Measurements from ENCODE around the gene DNA2.
A peak's percentile ranks its signal among the peaks of the same experiment; 100 is the strongest.
"Not testable (repeated sequence)": the region's sequence is repeated elsewhere in the genome, so short reads cannot be mapped to it uniquely, and the experiment has no call there.

Gene DNA2, protein sequence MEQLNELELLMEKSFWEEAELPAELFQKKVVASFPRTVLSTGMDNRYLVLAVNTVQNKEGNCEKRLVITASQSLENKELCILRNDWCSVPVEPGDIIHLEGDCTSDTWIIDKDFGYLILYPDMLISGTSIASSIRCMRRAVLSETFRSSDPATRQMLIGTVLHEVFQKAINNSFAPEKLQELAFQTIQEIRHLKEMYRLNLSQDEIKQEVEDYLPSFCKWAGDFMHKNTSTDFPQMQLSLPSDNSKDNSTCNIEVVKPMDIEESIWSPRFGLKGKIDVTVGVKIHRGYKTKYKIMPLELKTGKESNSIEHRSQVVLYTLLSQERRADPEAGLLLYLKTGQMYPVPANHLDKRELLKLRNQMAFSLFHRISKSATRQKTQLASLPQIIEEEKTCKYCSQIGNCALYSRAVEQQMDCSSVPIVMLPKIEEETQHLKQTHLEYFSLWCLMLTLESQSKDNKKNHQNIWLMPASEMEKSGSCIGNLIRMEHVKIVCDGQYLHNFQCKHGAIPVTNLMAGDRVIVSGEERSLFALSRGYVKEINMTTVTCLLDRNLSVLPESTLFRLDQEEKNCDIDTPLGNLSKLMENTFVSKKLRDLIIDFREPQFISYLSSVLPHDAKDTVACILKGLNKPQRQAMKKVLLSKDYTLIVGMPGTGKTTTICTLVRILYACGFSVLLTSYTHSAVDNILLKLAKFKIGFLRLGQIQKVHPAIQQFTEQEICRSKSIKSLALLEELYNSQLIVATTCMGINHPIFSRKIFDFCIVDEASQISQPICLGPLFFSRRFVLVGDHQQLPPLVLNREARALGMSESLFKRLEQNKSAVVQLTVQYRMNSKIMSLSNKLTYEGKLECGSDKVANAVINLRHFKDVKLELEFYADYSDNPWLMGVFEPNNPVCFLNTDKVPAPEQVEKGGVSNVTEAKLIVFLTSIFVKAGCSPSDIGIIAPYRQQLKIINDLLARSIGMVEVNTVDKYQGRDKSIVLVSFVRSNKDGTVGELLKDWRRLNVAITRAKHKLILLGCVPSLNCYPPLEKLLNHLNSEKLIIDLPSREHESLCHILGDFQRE

DNA sequence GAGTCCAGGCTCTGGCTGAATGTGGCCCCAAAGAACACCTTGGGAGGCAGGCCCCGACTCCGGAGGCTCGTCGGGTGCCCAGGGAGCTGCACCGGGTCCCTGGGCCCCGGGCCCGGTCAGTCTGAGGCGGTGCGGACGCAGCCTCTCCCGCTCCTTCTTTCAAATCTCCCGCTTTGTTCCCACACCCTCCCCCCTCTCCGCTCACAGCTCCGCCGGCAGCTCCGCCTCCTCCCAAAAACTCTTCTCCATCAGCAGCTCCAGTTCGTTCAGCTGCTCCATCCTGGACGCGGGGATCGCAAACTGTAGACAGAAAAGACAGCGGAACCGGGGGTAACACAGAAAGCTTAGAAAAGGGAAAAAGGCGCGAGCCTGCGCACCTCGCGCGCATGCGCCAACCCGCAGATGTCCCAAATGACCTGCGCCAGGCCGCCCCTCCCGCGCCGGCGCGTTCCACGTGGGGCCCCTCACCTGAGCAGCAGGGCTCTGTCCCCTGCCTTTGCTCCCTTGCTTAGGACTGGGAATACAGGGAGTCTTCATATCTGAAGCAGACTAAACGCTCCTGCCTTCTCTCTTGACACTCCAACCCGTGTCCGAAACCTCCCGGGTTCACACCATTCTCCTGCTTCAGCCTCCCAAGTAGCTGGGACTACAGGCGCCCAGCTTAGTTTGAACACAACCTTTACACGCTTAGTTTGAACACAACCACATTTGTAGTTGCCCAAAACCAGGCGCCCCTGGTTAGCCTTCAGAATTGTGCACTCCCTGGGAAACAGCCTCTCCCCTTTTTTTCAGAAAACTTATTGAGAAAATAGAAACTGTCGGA is at the start of gene DNA2:
DNA2 (minus strand) TSS at position 388 of the 823 bp plus-strand sequence; CDS start at position 279, 109 bp downstream.
- peak; percentile 88 for DNase-seq

GRCh38 chr10:68518609-68519008 is 46.8 kb upstream of the DNA2 start:
- DNase-seq: not testable (repeated sequence)

DNA sequence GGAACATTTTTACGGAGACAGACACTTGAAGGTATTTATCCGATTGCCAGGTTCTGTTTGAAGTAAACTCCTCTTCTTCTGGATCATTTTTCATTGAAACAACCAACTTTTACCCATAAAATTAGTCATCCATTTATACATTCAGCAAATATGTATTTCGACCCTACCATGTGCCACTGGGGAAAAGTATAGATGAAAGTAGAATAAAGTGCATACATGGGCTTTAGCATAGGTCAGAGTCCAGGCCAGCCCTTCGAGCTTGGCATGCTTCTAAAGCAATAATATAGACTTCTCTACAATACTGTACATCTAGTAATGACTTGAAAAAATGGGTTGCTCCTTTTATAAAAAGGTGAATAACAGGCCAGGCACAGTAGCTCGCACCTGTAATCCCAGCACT is 45.4 kb upstream of the DNA2 start:
- DNase-seq: no peak

DNA sequence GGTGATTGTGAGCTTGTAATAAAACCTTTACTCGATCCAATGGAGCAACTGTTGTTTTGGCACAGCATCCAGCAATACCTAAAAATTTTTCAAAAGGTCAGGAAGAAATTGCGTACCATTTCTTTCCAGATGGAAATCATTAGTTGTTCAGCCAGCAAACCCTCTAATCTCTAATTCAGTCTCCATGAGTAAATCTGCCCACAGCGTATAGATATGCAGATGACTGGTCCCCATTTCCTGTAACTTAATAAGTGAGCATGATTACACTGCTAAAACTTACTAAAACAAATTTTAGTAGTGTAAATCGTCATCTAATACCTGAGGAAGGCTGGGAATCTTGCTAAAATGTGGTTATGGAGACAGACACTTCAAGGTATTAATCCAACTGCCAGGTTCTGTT is 45.0 kb upstream of the DNA2 start:
- no peak for DNase-seq

- not testable (repeated sequence) for DNase-seq
Observed at GRCh38 chr10:68516216-68516615, 44.4 kb upstream of the DNA2 start.

DNA sequence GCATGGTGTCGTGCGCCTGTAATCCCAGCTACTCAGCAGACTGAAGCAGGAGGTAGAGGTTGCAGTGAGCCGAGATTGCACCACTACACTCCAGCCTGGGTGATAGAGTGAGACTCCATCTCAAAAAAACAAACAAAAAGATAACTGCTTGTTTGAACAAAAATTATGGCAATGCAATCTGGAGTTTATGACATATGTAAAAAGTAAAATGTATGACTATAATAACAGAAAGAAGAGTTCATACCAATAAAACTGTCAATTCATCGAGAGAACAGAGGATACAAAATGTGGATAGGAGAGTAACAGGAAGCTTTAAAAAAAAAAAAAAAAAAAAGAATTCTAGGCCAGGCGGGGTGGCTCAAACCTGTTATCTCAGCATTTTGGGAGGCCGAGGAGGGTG is 36.3 kb upstream of the DNA2 start:
- DNase-seq: no peak

DNA sequence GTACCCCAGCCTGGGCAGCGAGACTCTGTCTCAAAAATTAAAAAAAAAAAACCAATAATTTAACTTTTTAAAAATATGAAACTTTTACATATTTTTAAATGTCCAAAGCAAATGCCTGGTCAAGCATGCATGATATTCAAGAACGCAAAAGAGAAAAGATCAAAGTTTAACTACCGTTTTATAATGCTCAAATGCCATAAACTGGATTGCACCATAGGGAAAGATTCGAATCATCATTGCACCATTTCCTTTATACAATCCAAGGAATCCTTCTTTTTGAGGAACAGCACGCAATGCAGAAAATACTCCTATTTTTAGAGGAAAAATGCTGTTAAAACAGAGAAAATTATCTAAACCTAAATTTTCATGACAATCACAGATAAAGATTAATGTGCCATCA is 34.6 kb upstream of the DNA2 start:
- no peak for DNase-seq

- DNase-seq: no peak
Observed at GRCh38 chr10:68502846-68503245, 31.1 kb upstream of the DNA2 start.

DNA sequence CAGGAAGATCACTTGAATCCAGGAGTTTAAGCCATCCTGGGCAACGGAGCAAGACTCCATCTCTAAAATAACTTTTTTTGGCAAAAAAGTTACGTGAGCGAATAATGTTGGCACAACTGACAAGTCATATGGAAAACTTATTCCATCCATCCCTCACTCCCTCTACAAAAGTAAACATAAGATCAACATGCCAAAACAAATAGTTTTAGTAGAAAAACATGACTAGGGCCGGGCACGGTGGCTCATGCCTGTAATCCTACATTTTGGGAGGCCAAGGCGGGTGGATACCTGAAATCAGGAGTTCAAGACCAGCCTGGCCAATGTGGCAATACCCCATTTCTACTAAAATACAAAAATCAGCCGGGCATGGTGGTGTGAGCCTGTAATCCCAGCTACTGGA is 29.9 kb upstream of the DNA2 start:
- DNase-seq: no peak

GRCh38 chr10:68499544-68499943 is 27.8 kb upstream of the DNA2 start:
- no peak for DNase-seq

GRCh38 chr10:68496072-68496471 is 24.3 kb upstream of the DNA2 start:
- no peak for DNase-seq

DNA sequence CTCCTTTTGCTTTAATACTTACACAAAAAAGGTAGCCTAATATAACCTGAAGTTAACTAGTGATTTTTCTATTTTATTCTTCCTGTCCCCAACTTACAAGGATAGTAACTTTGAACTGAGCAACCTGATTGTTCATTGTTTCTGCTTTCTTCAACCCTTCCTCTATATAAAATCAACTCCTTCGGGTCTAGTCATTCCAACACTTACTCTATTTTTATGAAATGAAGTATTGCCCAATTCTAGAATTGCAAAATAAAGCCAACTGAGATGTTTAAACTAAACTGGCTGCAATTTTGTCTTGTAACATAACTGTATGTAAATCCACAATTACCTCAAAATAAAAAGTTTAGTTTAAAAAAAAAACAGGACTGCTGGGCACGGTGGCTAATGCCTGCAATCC is 20.3 kb upstream of the DNA2 start:
- DNase-seq: no peak

GRCh38 chr10:68489919-68490318 is 18.1 kb upstream of the DNA2 start:
- no peak for DNase-seq

DNA sequence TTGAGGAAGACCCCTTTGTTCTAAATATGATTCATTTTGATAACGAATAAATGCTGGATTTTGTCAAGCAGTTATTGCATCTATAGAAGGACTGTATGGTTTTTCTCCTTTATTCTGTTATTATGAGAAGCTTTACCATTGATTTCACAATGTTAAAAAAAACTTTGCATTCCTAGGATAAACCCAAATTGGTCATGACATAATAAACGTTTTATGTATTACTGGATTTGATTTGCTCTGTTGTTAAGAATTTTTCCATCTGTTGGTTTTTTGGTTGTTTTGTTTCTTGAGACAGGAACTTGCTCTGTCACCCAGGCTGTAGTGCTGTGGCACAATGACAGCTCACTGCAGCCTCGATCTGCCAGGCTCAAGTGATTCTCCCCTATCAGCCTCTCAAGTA is 2.2 kb upstream of the DNA2 start:
- no peak for DNase-seq

GRCh38 chr10:68471063-68471585 is 649 bp downstream of the DNA2 start:
- no peak for DNase-seq

- no peak for DNase-seq
Observed at GRCh38 chr10:68470300-68470699, 1.5 kb downstream of the DNA2 start.

- DNase-seq: no peak
Observed at GRCh38 chr10:68469838-68470237, 1.9 kb downstream of the DNA2 start.

- not testable (repeated sequence) for DNase-seq
Observed at GRCh38 chr10:68464729-68465128, 7.0 kb downstream of the DNA2 start.

- no peak for DNase-seq
Observed at GRCh38 chr10:68463365-68464093, 8.2 kb downstream of the DNA2 start.

DNA sequence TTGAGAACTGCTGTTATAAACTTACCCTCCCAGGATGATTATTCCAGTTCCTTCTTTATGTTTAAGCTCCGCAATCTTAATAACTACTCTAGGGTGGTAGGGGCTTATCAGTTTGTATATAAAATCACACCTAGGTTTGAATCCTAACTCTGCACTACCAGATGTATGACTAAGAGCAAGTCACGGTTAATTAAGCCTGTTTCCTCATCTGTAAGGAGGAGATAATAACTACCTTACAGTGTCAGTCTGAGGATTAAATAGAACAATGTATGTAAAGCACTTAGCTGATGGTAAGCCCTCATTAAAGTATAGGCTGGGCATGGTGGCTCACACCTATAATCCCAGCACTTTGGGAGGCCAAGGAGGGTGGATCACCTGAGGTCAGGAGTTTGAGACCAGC is 9.2 kb downstream of the DNA2 start:
- DNase-seq: no peak

DNA sequence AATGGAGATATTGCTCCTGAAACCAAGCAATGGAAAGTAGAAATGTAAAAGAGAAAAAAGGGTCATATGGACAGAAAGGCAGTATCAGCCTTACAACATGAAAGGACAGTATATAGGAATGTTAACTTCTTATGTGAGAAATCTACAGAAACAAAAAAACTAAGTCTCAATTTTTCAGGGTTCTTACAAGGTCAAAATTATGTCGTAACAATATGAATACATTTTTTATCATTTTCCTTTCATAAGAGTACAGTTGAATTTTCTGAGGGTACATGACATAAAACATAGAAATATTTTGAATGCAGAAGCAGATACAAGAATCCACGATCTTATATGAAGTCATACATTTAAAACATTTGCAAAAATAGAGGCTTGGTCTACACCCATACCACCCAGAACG is 10.7 kb downstream of the DNA2 start:
- no peak for DNase-seq

DNA sequence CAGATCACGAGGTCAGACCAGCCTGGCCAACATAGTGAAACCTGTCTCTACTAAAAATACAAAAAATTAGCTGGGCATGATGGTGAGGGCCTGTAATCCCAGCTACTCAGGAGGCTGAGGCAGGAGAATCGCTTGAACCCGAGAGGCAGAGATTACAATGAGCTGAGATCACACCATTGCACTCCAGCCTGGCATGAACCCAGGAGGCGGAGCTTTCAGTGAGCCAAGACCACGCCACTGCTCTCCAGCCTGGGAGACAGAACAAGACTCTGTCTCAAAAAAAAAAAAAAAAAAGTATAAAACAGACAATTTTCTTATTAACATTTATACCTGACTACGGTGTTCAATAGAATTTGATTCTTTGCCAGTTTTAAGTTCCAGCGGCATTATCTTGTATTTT is 22.1 kb downstream of the DNA2 start:
- peak; percentile 61 for DNase-seq

Measured in islet precursor cell (in vitro differentiated cells).